GM19238 (cell line): ENCODE results near the gene JAZF1.

Experiments used
- DNase-seq: peaks from one replicate; pipeline ENCODE4 v3.0.0; 2011; ENCODE audit warnings: low spot score; ENCODE audit not compliant: insufficient read length

The JAZF1 gene

GRCh38 chr7:28075674-28076358 lies 104.8 kb downstream of the JAZF1 start:
- DNase-seq: no peak

GRCh38 chr7:28072876-28073514 lies 107.6 kb downstream of the JAZF1 start:
- no peak for DNase-seq

- DNase-seq: no peak
Observed at GRCh38 chr7:28071570-28071969, 109.0 kb downstream of the JAZF1 start.

- DNase-seq: no peak
Observed at GRCh38 chr7:28070297-28071055, 110.1 kb downstream of the JAZF1 start.

GRCh38 chr7:28069807-28070206 lies 110.8 kb downstream of the JAZF1 start:
- DNase-seq: no peak

GRCh38 chr7:28069388-28069787 lies 111.2 kb downstream of the JAZF1 start:
- no peak for DNase-seq

GRCh38 chr7:28068811-28069216 lies 111.8 kb downstream of the JAZF1 start:
- DNase-seq: no peak

GRCh38 chr7:28067171-28067570 lies 113.4 kb downstream of the JAZF1 start:
- no peak for DNase-seq

- no peak for DNase-seq
Observed at GRCh38 chr7:28065721-28066285, 114.8 kb downstream of the JAZF1 start.

GRCh38 chr7:28065308-28065707 lies 115.3 kb downstream of the JAZF1 start:
- DNase-seq: no peak

- no peak for DNase-seq
Observed at GRCh38 chr7:28064437-28064836, 116.2 kb downstream of the JAZF1 start.

GRCh38 chr7:28062197-28062991 lies 118.2 kb downstream of the JAZF1 start:
- DNase-seq: no peak

GRCh38 chr7:28061824-28062196 lies 118.8 kb downstream of the JAZF1 start:
- DNase-seq: no peak

- DNase-seq: no peak
Observed at GRCh38 chr7:28060371-28060950, 120.1 kb downstream of the JAZF1 start.

- no peak for DNase-seq
Observed at GRCh38 chr7:28055161-28055544, 125.4 kb downstream of the JAZF1 start.

- no peak for DNase-seq
Observed at GRCh38 chr7:28054531-28055160, 125.9 kb downstream of the JAZF1 start.

GRCh38 chr7:28052933-28053332 lies 127.7 kb downstream of the JAZF1 start:
- no peak for DNase-seq

- DNase-seq: no peak
Observed at GRCh38 chr7:28048694-28049093, 131.9 kb downstream of the JAZF1 start.

- DNase-seq: no peak
Observed at GRCh38 chr7:28046035-28046434, 134.6 kb downstream of the JAZF1 start.

- DNase-seq: no peak
Observed at GRCh38 chr7:28045592-28045991, 135.0 kb downstream of the JAZF1 start.

GRCh38 chr7:28044825-28045224 lies 135.8 kb downstream of the JAZF1 start:
- no peak for DNase-seq
